Activated CD4-positive, alpha-beta T cell treated with anti-CD3 and anti-CD28 coated beads for 4 hours (primary cell): ENCODE data around the gene GTF3C6.
"Not testable (repeated sequence)": the region's sequence is repeated elsewhere in the genome, so short reads cannot be mapped to it uniquely, and the experiment has no call there.

Experiments
- DNase-seq, 2 donors: peaks; one replicate each; pipeline ENCODE4 v3.0.0-alpha.2; 2020

The GTF3C6 gene, protein sequence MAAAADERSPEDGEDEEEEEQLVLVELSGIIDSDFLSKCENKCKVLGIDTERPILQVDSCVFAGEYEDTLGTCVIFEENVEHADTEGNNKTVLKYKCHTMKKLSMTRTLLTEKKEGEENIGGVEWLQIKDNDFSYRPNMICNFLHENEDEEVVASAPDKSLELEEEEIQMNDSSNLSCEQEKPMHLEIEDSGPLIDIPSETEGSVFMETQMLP

DNA sequence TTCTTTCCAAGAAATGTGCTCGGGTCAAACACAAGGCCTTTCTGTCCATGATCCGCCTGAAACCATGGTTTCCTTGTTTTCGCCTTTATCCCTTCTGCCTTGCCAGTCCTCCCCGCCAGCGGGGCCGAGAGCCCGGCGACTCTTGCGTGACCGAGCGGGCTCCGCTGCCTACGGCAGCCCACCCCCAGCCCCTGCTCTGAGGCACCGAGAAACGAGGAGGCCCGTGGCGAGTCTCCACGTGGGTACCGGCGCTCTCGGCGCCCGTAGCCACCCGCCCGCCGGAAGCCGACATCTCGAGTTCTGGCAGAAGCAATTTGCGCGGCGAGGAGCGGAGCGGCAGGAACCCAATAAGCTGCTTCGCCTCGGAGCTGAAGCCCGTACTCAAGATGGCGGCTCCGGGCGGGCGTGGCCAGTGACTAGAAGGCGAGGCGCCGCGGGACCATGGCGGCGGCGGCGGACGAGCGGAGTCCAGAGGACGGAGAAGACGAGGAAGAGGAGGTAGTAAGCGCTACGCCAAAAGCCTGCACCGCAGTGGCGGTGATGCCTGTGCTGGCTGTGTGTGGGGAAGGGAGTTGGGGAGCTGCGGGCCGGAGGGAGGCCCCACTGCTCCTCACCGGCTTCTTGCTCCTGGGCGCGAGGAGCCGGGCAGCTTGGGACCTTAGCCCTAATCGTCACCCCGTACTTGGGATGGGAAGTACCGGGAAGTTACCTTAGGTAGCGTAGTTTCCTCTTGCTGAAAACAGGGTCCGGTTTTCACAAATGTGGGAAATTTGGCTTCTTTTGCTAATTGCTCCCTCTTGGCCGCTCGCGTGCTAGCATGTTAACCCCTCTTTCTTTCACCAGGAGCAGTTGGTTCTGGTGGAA lies at the start of gene GTF3C6:
GTF3C6 (plus strand) TSS at position 378 of the 864 bp plus-strand sequence; CDS start at position 442, 64 bp downstream.
- peak; percentile 91 to 93 for DNase-seq

DNA sequence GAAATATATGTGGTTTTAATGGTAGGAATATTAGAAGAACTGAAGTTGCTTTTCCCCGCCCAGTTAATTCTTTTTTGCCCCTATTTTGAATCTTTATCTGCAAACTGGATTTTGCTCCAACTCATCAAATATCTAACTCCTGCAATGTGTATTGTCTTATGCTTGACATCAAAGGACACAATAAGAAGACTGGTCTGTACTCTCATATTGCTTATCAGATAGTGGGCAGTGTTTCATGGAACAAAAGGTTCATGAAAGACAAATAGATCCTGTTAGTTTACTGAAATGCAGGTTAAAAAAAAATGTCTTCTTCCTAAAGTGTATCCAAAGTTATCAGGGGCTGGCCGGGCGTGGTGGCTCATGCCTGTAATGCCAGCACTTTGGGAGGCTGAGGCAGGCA lies 27.7 kb upstream of the GTF3C6 start:
- no peak for DNase-seq

DNA sequence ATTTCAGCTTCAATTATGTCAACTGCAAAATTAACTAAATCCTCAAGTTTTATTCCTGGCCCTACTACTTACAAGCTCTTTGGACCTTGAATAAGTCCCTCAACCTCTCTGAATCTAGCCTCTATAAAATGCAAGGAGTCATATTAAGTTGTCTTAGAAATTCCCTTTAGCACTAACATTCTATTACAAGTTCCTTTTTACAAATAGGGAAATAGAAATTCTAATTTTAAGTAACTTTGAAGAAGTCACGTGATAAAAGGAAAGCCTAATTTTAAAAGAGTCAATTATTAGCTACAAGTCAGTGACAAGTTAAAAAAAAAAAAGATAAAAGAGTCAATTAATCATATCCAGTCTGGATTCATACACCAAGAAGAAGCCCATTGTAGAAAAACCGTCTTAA lies 24.6 kb upstream of the GTF3C6 start:
- no peak for DNase-seq

- DNase-seq = no peak
These were observed 24.1 kb upstream of the GTF3C6 start for GRCh38 chr6:110934381-110934898.

GRCh38 chr6:110935171-110935570 lies 23.3 kb upstream of the GTF3C6 start:
- no peak for DNase-seq

- no peak for DNase-seq
These were observed 20.3 kb upstream of the GTF3C6 start for GRCh38 chr6:110938171-110938570.

DNA sequence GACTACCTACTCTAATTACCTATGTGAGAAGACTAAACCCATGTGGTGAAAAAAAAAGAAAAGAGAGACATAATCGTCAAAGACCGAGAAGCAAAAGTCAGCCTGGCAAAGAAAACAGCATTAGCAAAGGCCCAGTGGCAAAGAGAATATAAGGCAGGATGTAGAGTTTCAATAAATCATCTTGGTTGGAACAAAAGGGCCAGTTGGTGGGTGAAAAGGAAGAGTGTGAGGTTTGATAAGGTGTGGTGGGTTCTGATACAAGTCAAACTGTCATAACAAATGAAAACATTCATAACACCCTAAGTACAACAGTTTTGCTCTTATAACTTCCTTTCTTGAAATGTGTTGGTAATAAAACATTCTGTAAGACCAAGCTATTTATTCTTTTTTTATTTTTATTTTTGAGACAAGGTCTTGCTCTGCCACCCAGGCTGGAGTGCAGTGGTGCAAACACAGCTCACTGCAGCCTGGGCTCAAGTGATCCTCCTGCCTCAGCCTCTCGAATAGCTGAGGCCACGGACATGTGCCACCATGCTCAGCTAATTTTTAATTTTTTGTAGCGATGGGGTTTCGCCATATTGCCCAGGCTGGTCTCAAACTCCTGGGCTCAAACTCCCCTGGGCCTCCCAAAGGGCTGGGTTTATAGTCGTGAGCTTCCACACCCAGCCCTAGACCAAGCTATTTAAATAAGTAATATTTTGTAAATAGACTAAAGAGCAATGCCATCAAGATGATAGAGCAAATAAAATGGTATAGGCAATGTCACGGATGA lies 18.9 kb upstream of the GTF3C6 start:
- DNase-seq = no peak

GRCh38 chr6:110944681-110945151 lies 13.8 kb upstream of the GTF3C6 start:
- peak in 1 of 2 donors; percentile 30 for DNase-seq

DNA sequence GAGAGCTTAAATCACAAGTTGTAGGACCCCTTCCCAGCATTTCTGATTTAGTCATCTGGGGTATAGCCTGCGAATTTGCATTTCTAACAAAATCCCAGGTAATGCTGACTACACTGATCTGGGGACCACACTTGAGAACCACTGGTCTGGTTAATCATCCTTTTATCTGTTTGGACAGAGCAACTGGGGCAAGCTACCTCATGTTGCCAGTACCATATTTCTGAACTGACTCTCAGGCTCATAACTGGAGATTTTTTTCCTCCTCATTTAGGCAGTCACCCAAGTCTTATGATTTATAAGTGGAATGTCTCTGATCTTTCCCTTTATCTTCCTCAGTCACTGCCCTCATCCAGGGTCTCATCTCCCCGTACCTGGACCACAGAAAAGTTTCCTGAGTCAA lies 12.0 kb upstream of the GTF3C6 start:
- DNase-seq = no peak

- no peak for DNase-seq
These were observed 8.7 kb upstream of the GTF3C6 start for GRCh38 chr6:110949679-110950285.

GRCh38 chr6:110950440-110950839 lies 8.1 kb upstream of the GTF3C6 start:
- no peak for DNase-seq

GRCh38 chr6:110951008-110951407 lies 7.5 kb upstream of the GTF3C6 start:
- no peak for DNase-seq

DNA sequence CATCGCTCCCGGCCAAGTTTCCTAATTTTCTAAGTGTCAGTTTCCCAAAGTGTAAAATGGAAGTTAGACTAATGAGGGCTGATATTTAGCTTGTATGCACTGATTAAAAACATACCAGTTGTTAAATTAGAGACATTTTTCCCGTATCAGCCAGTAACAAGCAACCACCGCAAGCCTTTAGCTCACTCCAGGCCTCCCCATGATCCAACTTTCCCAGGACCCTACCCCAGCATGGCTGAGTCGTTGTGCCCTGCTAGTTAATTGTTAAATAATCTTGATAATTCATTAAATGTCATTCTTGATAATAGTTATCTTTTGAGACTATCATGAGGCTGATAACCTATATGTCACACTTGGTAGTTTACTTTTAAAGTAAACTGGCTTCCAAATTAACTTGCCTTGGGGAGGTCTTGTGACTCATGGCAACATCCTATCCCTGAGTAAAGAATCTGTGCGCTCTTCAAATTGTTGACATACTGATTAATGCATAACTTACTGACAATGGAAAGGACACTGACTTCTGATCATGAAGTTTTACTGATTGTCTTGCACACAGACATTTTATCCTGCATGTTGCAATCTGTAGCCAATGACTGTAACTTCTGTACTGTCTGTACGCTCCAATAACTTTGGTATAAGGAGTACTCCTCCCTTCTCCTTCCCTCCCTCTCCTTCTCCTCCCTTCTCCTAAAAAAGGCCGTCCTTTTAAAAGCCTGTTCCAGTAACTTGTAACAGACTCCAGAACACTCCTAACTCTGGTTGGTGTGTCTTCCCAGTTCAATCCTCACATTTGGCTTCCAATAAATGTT lies 6.3 kb upstream of the GTF3C6 start:
- no peak for DNase-seq

GRCh38 chr6:110953633-110954303 lies 4.7 kb upstream of the GTF3C6 start:
- no peak for DNase-seq

GRCh38 chr6:110960014-110960390 lies 1.5 kb downstream of the GTF3C6 start:
- DNase-seq = no peak

DNA sequence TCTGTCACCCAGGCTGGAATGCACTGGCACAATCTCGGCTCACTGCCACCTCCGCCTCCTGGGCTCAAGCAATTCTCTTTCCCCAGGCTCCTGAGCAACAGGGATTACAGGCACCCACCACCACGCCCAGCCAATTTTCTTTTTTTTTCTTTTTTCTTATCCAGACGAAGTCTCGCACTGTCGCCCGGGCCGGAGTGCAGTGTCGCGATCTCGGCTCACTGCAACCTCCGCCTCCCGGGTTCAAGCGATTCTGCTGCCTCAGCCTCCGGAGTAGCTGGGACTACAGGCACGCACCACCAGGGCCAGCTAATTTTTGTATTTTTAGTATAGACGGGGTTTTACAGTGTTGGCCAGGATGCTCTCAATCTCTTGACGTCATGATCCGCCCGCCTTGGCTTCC lies 4.1 kb downstream of the GTF3C6 start:
- not testable (repeated sequence) for DNase-seq

DNA sequence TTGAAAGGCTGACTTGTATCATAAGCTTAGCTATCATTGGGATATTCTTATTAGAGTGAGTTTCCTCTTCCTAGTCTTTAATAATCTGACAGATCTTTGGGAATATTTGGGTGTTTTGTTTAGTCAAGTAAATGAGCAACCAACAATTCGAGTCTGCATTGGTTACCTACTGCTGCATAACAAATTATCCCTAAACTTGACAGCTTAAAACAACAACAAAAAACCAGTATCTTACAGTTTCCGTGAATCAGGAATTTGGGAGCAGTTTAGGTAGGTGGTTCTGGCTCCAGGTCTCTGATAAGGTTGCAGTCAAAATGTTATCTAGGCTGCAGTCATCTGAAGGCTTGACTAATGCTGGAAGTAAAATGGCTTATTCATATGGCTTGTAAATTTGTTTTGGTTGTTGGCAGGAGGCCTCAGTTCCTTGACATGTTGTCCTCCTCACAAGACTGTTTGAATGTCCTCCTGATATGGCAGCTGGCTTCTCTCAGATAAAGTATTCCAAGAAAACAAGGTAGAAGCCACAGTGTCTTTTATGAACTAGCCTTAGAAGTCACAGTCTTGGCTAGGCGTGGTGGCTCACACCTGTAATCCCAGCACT lies 7.2 kb downstream of the GTF3C6 start:
- DNase-seq = no peak

- not testable (repeated sequence) for DNase-seq
These were observed 10.2 kb downstream of the GTF3C6 start for GRCh38 chr6:110968661-110969060.

DNA sequence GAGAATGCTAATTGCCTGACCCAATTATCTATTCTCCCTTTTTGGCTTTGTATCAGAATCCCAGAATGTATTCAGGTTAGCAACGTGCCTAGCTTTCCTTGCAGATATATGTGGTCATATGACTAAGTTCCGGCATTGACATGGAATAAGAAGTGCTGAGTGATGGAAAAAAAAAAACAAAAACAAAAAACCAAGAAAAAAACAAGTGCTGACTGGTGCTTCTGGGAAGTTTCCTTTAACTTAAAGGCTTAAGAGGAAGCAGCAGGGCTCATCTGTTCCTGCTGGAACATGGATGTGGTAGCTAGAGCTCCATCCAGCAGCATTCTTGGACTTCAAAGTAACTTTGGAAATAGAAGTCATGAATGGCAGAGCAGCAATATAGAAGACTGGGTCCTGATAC lies 13.0 kb downstream of the GTF3C6 start:
- DNase-seq = no peak

GRCh38 chr6:110976575-110976974 lies 18.1 kb downstream of the GTF3C6 start:
- no peak for DNase-seq

DNA sequence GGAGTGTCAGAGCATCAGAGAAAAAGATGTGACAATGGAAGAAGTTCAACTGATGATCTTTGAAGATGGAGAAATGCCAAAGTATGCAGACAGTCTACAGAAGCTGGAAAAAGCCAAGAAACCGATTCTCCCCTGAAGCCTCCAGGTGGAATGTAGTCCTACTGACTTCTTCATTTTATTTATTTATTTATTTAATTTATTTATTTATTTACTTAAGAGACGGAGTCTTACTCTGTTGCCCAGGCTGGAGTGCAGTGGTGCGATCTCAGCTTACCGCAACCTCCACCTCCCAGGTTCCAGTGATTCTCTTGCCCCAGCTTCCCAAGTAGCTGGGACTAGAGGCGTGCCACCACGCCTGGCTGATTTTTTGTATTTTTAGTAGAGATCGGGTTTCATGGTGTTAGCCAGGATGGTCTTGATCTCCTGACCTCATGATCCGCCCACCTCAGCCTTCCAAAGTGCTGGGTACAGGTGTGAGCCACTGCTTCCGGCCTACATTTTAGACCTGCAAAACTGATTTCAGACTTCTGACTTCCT lies 21.1 kb downstream of the GTF3C6 start:
- DNase-seq = no peak
